Nephron progenitor cell (in vitro differentiated cells): Measurements from ENCODE around the gene MAGEA2B.
"Not testable (repeated sequence)": the region's sequence is repeated elsewhere in the genome, so short reads cannot be mapped to it uniquely, and the experiment has no call there.

Experiments used
- DNase-seq: peaks from one replicate; pipeline ENCODE4 v3.0.0; 2021
- H3K27ac Mint-ChIP-seq: 2 replicates; pipeline ENCODE4 v1.8.0; 2021; ENCODE audit warnings: mild to moderate bottlenecking, moderate library complexity, mixed read lengths
- H3K27me3 Mint-ChIP-seq: 2 replicates; pipeline ENCODE4 v1.8.0; 2021; ENCODE audit warnings: mild to moderate bottlenecking, low read depth, mixed read lengths; ENCODE audit not compliant: poor library complexity
- H3K36me3 Mint-ChIP-seq: 2 replicates; pipeline ENCODE4 v1.8.0; 2021; ENCODE audit warnings: low read depth, mixed read lengths
- H3K4me1 Mint-ChIP-seq: 2 replicates; pipeline ENCODE4 v1.8.0; 2021; ENCODE audit warnings: mixed read lengths
- H3K4me3 Mint-ChIP-seq: 2 replicates; pipeline ENCODE4 v1.8.0; 2021; ENCODE audit warnings: mild to moderate bottlenecking, moderate library complexity, mixed read lengths
- H3K9me3 Mint-ChIP-seq: 2 replicates; pipeline ENCODE4 v1.8.0; 2021; ENCODE audit warnings: mild to moderate bottlenecking, moderate library complexity, mixed read lengths
- TF ChIP-seq, protein P1 (sequence below): fragments of 200-600 bp; sonication (generic); IDR thresholded peaks from 2 replicates; pipeline ENCODE4 v1.5.0; 2021; ENCODE audit warnings: antibody characterized with exemption

Gene MAGEA2B

DNA sequence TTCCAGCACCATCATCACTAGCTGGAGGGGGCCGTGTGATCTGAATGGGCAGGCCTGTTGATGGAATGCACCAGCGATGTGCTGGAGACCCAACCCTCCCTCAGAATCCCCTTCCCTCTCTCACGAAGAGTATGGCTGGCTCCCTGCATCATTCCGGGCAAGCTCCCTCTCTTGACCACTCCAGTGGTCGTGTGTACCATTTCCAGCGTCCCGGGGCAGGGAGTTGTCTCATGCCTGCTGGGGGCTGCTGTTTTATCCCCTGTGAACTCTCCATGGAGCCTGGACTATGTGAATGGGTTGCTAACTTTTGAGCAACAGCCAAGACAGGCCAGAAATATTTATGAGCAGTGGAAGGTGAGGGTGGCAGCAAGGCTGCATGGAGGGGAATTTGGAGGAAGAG is 11.0 kb downstream of the MAGEA2B start:
- Mint-ChIP-seq H3K36me3 (no peaks in the 10 kb centered on the region), H3K4me1 (no peaks in the 10 kb centered on the region), H3K27ac (no peak overlapping the region), H3K27me3 (peaks cover 2% of the 10 kb centered on the region), H3K9me3 (peaks cover 32% of the 10 kb centered on the region), H3K4me3 (no peak overlapping the region)
- DNase-seq = no peak
- TF ChIP-seq, protein P1, sequence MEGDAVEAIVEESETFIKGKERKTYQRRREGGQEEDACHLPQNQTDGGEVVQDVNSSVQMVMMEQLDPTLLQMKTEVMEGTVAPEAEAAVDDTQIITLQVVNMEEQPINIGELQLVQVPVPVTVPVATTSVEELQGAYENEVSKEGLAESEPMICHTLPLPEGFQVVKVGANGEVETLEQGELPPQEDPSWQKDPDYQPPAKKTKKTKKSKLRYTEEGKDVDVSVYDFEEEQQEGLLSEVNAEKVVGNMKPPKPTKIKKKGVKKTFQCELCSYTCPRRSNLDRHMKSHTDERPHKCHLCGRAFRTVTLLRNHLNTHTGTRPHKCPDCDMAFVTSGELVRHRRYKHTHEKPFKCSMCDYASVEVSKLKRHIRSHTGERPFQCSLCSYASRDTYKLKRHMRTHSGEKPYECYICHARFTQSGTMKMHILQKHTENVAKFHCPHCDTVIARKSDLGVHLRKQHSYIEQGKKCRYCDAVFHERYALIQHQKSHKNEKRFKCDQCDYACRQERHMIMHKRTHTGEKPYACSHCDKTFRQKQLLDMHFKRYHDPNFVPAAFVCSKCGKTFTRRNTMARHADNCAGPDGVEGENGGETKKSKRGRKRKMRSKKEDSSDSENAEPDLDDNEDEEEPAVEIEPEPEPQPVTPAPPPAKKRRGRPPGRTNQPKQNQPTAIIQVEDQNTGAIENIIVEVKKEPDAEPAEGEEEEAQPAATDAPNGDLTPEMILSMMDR = no peak

DNA sequence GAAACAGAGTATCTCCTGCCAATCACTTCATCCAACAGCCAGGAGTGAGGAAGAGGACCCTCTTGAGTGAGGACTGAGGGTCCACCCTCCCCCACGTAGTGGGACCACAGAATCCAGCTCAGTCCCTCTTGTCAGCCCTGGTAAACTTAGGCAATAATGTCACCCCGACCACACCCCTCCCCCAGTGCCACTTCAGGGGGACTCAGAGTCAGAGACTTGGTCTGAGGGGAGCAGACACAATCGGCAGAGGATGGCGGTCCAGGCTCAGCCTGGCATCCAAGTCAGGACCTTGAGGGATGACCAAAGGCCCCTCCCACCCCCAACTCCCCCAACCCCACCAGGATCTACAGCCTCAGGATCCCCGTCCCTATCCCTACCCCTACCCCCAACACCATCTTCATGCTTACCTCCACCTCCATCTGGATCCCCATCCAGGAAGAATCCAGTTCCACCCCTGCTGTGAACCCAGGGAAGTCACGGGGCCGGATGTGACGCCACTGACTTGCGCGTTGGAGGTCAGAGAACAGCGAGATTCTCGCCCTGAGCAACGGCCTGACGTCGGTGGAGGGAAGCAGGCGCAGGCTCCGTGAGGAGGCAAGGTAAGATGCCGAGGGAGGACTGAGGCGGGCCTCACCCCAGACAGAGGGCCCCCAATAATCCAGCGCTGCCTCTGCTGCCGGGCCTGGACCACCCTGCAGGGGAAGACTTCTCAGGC is 19.0 kb downstream of the MAGEA2B start, which contains the start of the genes CSAG1 and MAGEA12:
Gene CSAG1 (minus strand): TSS at position 461 of the 715 bp plus-strand sequence. CDS start 1,261 bp downstream, outside the sequence.
Gene MAGEA12 (plus strand): TSS at position 497 of the 715 bp plus-strand sequence. CDS start 2,405 bp downstream, outside the sequence.
- Mint-ChIP-seq H3K36me3 (no peaks in the 10 kb centered on the region), H3K27me3 (peaks cover 6% of the 10 kb centered on the region), H3K27ac (no peak within 1 kb of the TSS), H3K9me3 (peaks cover 48% of the 10 kb centered on the region), H3K4me1 (no peaks in the 10 kb centered on the region), H3K4me3 (no peak within 1 kb of the TSS)
- TF ChIP-seq, protein P1 = no peak
- no peak for DNase-seq

DNA sequence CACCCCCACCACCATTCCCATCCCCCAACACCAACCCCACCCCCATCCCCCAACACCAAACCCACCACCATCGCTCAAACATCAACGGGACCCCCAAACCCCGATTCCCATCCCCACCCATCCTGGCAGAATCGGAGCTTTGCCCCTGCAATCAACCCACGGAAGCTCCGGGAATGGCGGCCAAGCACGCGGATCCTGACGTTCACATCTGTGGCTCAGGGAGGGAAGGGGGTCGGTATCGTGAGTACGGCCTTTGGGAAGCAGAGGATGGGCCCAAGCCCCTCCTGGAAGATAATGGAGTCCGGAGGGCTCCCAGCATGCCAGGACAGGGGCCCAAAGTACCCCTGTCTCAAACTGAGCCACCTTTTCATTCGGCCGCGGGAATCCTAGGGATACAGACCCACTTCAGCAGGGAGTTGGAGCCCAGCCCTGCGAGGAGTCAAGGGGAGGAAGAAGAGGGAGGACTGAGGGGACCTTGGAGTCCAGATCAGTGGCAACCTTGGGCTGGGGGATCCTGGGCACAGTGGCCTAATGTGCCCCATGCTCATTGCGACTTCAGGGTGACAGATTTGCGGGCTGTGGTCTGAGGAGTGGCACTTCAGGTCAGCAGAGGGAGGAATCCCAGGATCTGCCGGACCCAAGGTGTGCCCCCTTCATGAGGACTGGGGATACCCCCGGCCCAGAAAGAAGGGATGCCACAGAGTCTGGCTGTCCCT is 19.9 kb downstream of the MAGEA2B start:
- H3K27ac Mint-ChIP-seq, DNase-seq, H3K36me3 Mint-ChIP-seq, H3K4me3 Mint-ChIP-seq, H3K4me1 Mint-ChIP-seq: not testable (repeated sequence)
- Mint-ChIP-seq H3K9me3 (peaks cover 50% of the 10 kb centered on the region), H3K27me3 (peaks cover 12% of the 10 kb centered on the region)

DNA sequence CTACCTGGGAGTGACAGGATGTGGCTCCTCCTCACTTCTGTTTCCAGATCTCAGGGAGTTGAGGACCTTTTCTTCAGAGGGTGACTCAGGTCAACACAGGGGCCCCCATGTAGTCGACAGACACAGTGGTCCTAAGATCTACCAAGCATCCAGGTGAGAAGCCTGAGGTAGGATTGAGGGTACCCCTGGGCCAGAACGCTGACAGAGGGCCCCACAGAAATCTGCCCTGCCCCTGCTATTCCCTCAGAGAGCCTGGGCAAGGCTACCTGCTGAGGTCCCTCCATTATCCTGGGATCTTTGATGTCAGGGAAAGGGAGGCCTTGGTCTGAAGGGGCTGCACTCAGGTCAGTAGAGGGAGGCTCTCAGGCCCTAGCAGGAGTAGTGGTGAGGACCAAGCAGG is 20.7 kb downstream of the MAGEA2B start:
- Mint-ChIP-seq H3K9me3 (peaks cover 54% of the 10 kb centered on the region), H3K36me3 (no peaks in the 10 kb centered on the region), H3K4me3 (no peak overlapping the region), H3K4me1 (no peaks in the 10 kb centered on the region), H3K27ac (no peak overlapping the region), H3K27me3 (peaks cover 14% of the 10 kb centered on the region)
- TF ChIP-seq, protein P1 = no peak
- no peak for DNase-seq

DNA sequence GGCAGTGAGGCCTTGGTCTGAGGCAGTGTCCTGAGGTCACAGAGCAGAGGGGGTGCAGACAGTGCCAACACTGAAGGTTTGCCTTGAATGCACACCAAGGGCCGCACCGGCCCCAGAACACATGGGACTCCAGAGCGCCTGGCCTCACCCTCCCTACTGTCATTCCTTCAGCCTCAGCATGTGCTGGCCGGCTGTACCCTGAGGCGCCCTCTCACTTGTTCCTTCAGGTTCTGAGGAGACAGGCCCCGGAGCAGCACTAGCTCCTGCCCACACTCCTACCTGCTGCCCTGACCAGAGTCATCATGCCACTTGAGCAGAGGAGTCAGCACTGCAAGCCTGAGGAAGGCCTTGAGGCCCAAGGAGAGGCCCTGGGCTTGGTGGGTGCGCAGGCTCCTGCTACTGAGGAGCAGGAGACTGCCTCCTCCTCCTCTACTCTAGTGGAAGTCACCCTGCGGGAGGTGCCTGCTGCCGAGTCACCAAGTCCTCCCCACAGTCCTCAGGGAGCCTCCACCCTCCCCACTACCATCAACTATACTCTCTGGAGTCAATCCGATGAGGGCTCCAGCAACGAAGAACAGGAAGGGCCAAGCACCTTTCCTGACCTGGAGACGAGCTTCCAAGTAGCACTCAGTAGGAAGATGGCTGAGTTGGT is 21.6 kb downstream of the MAGEA2B start:
- H3K27ac Mint-ChIP-seq = no peak overlapping the region

DNA sequence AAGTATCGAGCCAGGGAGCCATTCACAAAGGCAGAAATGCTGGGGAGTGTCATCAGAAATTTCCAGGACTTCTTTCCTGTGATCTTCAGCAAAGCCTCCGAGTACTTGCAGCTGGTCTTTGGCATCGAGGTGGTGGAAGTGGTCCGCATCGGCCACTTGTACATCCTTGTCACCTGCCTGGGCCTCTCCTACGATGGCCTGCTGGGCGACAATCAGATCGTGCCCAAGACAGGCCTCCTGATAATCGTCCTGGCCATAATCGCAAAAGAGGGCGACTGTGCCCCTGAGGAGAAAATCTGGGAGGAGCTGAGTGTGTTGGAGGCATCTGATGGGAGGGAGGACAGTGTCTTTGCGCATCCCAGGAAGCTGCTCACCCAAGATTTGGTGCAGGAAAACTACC is 22.1 kb downstream of the MAGEA2B start:
- not testable (repeated sequence) for H3K27ac Mint-ChIP-seq

More for the DNA sequence above, 21.6 kb downstream of the MAGEA2B start:
- Mint-ChIP-seq H3K36me3 (no peaks in the 10 kb centered on the region), H3K4me3 (no peak overlapping the region), H3K27me3 (peaks cover 14% of the 10 kb centered on the region), H3K9me3 (peaks cover 60% of the 10 kb centered on the region), H3K4me1 (no peaks in the 10 kb centered on the region)
- no peak for DNase-seq
- TF ChIP-seq, protein P1 = no peak

More for the DNA sequence above, 22.1 kb downstream of the MAGEA2B start:
- Mint-ChIP-seq H3K9me3 (peaks cover 65% of the 10 kb centered on the region), H3K27me3 (peaks cover 14% of the 10 kb centered on the region)
- not testable (repeated sequence) for H3K4me1 Mint-ChIP-seq, DNase-seq, H3K4me3 Mint-ChIP-seq, H3K36me3 Mint-ChIP-seq
